Fibroblast of mammary gland (primary cell): ENCODE results near the gene AP5Z1.

ENCODE experiments used
- DNase-seq: peaks from one replicate; pipeline ENCODE4 v3.0.0-alpha.2; 2010; ENCODE audit warnings: low read depth
- H3K4me3 ChIP-seq: 2 replicates; pipeline ENCODE4 v1.5.1; 2011; ENCODE audit warnings: low read depth, mild to moderate bottlenecking, low read length, moderate library complexity; ENCODE audit not compliant: control insufficient read depth
- TF ChIP-seq, protein P1 (sequence below): conservative IDR thresholded peaks from 2 replicates; pipeline ENCODE4 v1.5.1; 2011; ENCODE audit warnings: low read depth, low read length, inconsistent platforms; ENCODE audit not compliant: control insufficient read depth, insufficient read depth

The AP5Z1 gene

DNA sequence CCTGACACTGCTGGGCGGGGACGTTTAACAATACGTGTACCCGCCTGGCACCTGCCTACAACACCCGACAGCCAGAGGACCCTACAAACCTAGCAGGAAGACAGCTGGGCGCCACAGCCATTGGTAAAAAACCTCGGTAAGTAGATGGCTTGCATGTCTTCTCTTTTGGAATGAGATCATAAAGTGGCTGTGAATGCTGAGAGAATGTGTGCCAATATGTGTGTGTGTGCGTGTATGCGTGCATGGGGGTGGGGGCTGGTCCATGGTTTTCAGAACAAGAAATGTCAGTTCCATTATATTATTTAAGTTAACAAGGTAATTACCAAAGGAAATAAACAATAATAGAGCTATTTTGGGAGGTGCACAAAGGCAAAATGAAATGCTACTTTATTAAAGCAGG, 47.3 kb downstream of the AP5Z1 start:
- DNase-seq: no peak
- H3K4me3 ChIP-seq: no peak overlapping the region
- TF ChIP-seq, protein P1, sequence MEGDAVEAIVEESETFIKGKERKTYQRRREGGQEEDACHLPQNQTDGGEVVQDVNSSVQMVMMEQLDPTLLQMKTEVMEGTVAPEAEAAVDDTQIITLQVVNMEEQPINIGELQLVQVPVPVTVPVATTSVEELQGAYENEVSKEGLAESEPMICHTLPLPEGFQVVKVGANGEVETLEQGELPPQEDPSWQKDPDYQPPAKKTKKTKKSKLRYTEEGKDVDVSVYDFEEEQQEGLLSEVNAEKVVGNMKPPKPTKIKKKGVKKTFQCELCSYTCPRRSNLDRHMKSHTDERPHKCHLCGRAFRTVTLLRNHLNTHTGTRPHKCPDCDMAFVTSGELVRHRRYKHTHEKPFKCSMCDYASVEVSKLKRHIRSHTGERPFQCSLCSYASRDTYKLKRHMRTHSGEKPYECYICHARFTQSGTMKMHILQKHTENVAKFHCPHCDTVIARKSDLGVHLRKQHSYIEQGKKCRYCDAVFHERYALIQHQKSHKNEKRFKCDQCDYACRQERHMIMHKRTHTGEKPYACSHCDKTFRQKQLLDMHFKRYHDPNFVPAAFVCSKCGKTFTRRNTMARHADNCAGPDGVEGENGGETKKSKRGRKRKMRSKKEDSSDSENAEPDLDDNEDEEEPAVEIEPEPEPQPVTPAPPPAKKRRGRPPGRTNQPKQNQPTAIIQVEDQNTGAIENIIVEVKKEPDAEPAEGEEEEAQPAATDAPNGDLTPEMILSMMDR: no peak

DNA sequence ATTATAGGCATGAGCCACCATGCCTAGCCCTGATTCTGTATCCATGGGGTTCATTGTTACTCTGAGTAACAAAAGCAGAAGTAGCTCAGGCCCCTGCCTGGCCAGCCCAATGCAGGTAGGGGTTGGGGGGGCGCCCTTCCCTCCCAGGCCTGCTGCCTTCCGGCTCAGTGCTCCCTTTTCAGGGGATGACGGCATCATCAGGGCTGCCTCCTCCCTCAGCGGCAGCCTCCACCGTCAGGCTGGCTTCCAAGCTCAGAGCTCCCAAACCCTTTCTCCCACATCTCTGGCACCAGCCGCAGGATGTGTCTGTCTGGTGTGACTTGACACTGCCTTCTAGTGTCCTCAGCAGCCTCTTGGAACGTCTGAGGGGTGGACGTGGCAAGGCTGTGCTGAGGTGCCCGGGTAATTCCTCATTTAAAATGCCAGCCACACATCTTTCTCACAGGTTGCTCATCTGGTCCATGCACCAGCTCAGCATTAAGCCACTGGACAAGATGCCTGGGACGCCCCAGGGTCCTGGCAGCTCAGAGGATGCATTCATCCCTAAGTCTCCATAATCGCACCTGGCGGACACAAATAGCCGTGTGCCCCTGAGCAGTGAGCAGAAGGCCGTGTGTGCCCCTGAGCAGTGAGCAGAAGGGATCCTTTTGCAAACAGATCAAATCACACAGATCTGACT, 48.2 kb downstream of the AP5Z1 start:
- H3K4me3 ChIP-seq: no peak overlapping the region
- DNase-seq: no peak
- TF ChIP-seq, protein P1: no peak

DNA sequence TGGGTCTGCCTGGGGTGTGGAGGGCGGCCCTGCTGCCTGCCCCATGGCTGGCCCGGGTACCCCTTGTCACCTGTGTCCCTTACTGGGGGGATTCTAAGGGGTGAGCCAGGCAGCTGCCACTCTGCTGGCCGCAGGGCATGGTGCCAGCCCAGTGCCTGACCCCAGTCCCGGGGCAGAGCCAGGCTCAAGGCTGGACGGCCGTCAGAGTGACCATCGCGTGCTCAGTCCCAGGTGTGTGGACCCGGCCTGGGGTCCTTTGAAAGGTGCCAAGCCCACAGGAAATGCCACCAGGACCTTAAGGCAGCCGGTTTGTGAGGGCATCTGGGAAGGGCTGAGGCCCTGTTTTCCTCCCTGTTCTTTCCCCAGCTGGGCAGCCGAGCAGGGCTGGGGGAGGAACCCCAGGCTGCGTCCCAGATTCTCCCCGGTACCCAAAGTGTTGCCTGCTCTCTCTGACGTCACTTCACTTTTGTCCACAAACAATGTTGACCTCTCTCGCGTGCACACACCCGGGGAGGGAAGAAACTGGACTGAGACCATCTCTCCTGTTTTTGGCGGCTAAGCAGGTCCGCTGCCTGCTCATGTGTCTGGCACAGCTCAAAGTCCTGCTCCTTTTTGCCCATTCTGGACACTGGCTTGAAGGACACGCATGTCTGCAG, 48.8 kb downstream of the AP5Z1 start:
- TF ChIP-seq, protein P1: no peak
- H3K4me3 ChIP-seq: no peak overlapping the region
- no peak for DNase-seq

DNA sequence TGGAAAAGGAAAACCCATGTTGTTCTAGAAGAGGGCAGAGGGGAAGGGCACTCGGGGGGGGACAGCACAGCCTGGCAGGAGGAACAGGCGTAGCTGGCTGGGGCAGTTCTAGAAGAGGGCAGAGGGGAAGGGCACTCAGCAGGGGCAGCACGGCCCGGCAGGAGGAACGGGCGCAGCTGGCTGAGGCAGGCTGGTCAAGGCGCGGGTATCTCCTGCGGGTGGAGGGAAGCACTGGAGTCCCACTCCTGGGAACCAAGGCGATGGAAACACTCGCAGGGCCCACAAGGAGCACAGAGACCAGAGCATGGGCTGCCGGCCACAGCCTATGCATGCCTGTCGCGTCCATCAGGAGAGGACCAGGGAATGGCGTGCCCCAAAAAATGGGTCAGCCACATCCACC, 49.7 kb downstream of the AP5Z1 start:
- TF ChIP-seq, protein P1: no peak

DNA sequence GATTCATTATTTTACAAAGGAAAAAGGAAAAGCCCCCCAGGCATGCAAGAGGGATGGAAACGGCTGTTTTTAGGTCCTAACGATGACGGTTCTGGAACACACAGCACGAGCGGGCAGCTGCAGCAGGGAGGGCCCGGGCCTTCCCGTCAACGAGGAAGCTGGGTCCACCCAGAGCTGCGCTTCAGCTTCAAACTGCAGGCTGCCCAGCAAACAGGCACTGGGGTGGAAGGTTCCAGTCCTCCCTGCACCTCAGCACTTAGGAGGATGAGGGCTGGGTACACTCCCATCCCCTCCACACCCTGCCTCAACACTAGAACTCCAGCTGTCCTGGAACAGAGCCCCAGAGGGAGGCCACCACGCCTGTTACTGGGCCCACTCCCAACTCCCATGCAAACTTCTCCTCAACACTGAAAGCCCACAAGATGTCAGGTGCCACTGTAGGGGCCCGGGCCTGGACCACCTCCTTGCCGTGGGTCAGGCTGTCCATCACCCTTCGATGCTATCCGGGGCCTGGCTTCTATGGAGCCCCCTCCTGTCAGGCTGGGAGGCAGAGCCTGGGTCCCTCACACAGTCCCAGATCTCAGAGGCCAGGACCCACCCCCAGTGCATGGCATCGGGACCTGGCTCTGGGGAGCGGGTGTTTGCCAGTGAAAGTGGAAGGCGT, 53.4 kb downstream of the AP5Z1 start:
- DNase-seq: no peak
- TF ChIP-seq, protein P1: no peak
- H3K4me3 ChIP-seq: no peak overlapping the region

More for the DNA sequence above, 49.7 kb downstream of the AP5Z1 start:
- no peak for DNase-seq
- no peak overlapping the region for H3K4me3 ChIP-seq

DNA sequence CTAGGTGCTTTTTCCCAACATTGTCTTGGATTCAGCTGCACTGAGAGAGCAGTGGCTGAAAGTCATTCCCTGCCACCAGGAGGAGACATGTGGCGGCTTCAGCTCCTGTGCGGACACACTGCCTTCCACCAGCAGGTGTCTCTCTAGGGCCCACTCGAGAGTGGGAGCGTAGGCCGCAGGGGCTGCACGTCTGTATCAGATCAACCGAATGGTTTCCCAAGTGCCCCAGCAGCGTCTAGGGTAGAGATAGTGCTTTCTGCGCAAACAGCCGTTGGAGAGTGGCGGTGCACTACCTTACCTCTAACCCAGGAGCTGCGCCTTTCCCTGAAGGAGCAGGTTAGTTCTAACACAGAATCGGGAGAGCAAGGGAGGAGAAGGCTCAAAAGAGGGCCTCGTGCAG, 54.8 kb downstream of the AP5Z1 start:
- peak; percentile 63 for DNase-seq
- TF ChIP-seq, protein P1: peak; percentile 72
- H3K4me3 ChIP-seq: no peak overlapping the region
